HCT116 (cell line): Measurements from ENCODE around the gene PNRC1. TPM values are rescaled to one million over a fixed set of nuclear protein-coding genes. Genes with fewer than 3 reads are reported as not detected.

ENCODE experiments used
- ATAC-seq: fragments of 200-7000 bp; cut with Tn5 transposase; 2 replicates; pipeline ENCODE4 v1.9.1; 2020; ENCODE audit warnings: mild to moderate bottlenecking, moderate library complexity
- BruUV-seq: library from RNA; stranded (reverse); fragments of 400-500 nt; replicated peaks from 2 replicates; lab custom pipeline; 2021; lab: Mats Ljungman, UMichigan
- CTCF ChIA-PET: fragments of 300-600 bp; sonication (Branson Sonifier 250); formaldehyde crosslinking; loops from one replicate; lab custom pipeline; 2021; ENCODE audit warnings: antibody characterized with exemption; lab: Charles Lee
- POLR2A ChIA-PET: fragments of 300-600, 350-600 bp; sonication (Branson Sonifier 250); formaldehyde crosslinking; loops from one replicate; lab custom pipeline; 2021; ENCODE audit warnings: antibody characterized with exemption; lab: Charles Lee
- RAD21 ChIA-PET, 2 experiments: fragments of 300-600 bp; sonication (Branson Sonifier 250); formaldehyde crosslinking; loops; one replicate each; lab custom pipeline; 2023; ENCODE audit warnings: low total read pairs in 2 of 2; ENCODE audit not compliant: uncharacterized antibody in 2 of 2, unreplicated experiment in 2 of 2, low non-redundant PET in 1 of 2; lab: Charles Lee
- DNase-seq: peaks from one replicate; pipeline ENCODE4 v3.0.0-alpha.2; 2010; ENCODE audit warnings: low read depth, low spot score
- H2AFZ ChIP-seq: fragments of 200-600 bp; shearing (Covaris generic), sonication (generic); 2 replicates; pipeline ENCODE4 v1.6.1; 2017; ENCODE audit warnings: low read depth, mixed run types, mixed read lengths, antibody characterized with exemption, low read length; ENCODE audit not compliant: poor library complexity, severe bottlenecking
- H3K27ac ChIP-seq: 2 replicates; pipeline ENCODE4 v1.5.1; 2012; ENCODE audit warnings: low read depth, low read length
- H3K27me3 ChIP-seq: fragments of 200-600 bp; sonication (generic); 2 replicates; pipeline ENCODE4 v1.6.1; 2016; ENCODE audit warnings: mixed run types, low read length, mixed read lengths; ENCODE audit not compliant: insufficient read depth
- H3K36me3 ChIP-seq, 2 experiments: fragments of 200-500 bp in 1 of 2; fragments of 200-600 bp in 1 of 2; sonication (Bioruptor generic) in 1 of 2; sonication (generic) in 1 of 2; 2 replicates each; pipeline versions ENCODE4 v1.5.1 to v1.6.1; 2014 to 2016; ENCODE audit warnings: low read length in 2 of 2, inconsistent platforms in 1 of 2, mixed read lengths in 1 of 2, mixed run types in 1 of 2; ENCODE audit not compliant: insufficient read depth in 2 of 2, control insufficient read depth in 1 of 2
- H3K4me1 ChIP-seq, 2 experiments: fragments of 200-600 bp in 1 of 2; sonication (generic) in 1 of 2; 2 replicates each; pipeline versions ENCODE4 v1.5.1 to v1.6.1; 2012 to 2017; ENCODE audit warnings: low read length in 2 of 2, inconsistent platforms in 1 of 2, mild to moderate bottlenecking in 1 of 2, mixed read lengths in 1 of 2, mixed run types in 1 of 2, moderate library complexity in 1 of 2; ENCODE audit not compliant: insufficient read depth in 2 of 2, control insufficient read depth in 1 of 2
- H3K4me2 ChIP-seq: fragments of 200-600 bp; sonication (generic); 2 replicates; pipeline ENCODE4 v1.6.1; 2017; ENCODE audit warnings: mixed run types, low read length, mixed read lengths
- H3K4me3 ChIP-seq, 2 experiments: fragments of 200-600 bp in 1 of 2; sonication (generic) in 1 of 2; replicated peaks in 1 of 2; 2 replicates each; pipeline ENCODE4 v1.5.1; 2011 to 2016; ENCODE audit warnings: low read length in 2 of 2, control low read depth in 1 of 2, low read depth in 1 of 2, mild to moderate bottlenecking in 1 of 2, mixed read lengths in 1 of 2, mixed run types in 1 of 2
- H3K79me2 ChIP-seq: fragments of 200-600 bp; sonication (generic); 2 replicates; pipeline ENCODE4 v1.6.1; 2017; ENCODE audit warnings: mild to moderate bottlenecking, mixed run types, low read length, moderate library complexity, mixed read lengths; ENCODE audit not compliant: insufficient read depth
- H3K9ac ChIP-seq: fragments of 200-600 bp; sonication (generic); 2 replicates; pipeline ENCODE4 v1.6.1; 2016; ENCODE audit warnings: low read length, mixed read lengths
- H3K9me2 ChIP-seq: fragments of 200-600 bp; sonication (generic), shearing (Covaris generic); 2 replicates; pipeline ENCODE4 v1.6.1; 2017; ENCODE audit warnings: mixed run types, mild to moderate bottlenecking, moderate library complexity; ENCODE audit not compliant: insufficient read depth
- H3K9me3 ChIP-seq, 2 experiments: fragments of 200-500 bp in 1 of 2; fragments of 200-600 bp in 1 of 2; sonication (Bioruptor generic) in 1 of 2; sonication (generic) in 1 of 2; 2 replicates each; pipeline ENCODE4 v1.6.1; 2014 to 2017; ENCODE audit warnings: low read length in 2 of 2, mixed read lengths in 2 of 2, inconsistent platforms in 1 of 2, low read depth in 1 of 2, mild to moderate bottlenecking in 1 of 2, mixed run types in 1 of 2, moderate library complexity in 1 of 2; ENCODE audit not compliant: control insufficient read depth in 1 of 2, insufficient read depth in 1 of 2
- H4K20me1 ChIP-seq: fragments of 200-600 bp; sonication (generic), shearing (Covaris generic); 2 replicates; pipeline ENCODE4 v1.6.1; 2017; ENCODE audit warnings: mixed run types, mild to moderate bottlenecking, moderate library complexity; ENCODE audit not compliant: insufficient read depth
- EGR1 ChIP-seq: IDR thresholded peaks from 2 replicates; pipeline ENCODE4 v1.6.1; 2012; ENCODE audit warnings: low read depth
- EZH2phosphoT487 ChIP-seq: fragments of 200-600 bp; IDR thresholded peaks from 2 replicates; pipeline ENCODE4 v1.6.1; 2018; ENCODE audit warnings: antibody characterized with exemption, borderline replicate concordance
- JUND ChIP-seq: IDR thresholded peaks from 2 replicates; pipeline ENCODE4 v1.6.1; 2012
- POLR2A ChIP-seq: IDR thresholded peaks from 2 replicates; pipeline ENCODE4 v1.7.0; 2011; ENCODE audit warnings: borderline replicate concordance; ENCODE audit not compliant: insufficient read depth, insufficient read length; ENCODE audit errors: extremely low read depth
- POLR2AphosphoS5 ChIP-seq: IDR thresholded peaks from 2 replicates; pipeline ENCODE4 v1.6.1; 2011; ENCODE audit warnings: mild to moderate bottlenecking, low read depth, low read length, moderate library complexity
- RAD21 ChIP-seq: IDR thresholded peaks from 2 replicates; pipeline ENCODE4 v1.6.1; 2012; ENCODE audit warnings: low read depth, mild to moderate bottlenecking
- SIN3A ChIP-seq: IDR thresholded peaks from 2 replicates; pipeline ENCODE4 v1.6.1; 2012; ENCODE audit warnings: low read depth
- TCF7L2 ChIP-seq: IDR thresholded peaks from 2 replicates; pipeline ENCODE4 v1.7.0; 2011; ENCODE audit warnings: borderline replicate concordance, inconsistent platforms; ENCODE audit not compliant: insufficient read depth, insufficient read length; ENCODE audit errors: extremely low read depth
- ZFX ChIP-seq: fragments of 450-650 bp; IDR thresholded peaks from 2 replicates; pipeline ENCODE4 v1.6.1; 2017
- intact Hi-C: fragments of 100-400 bp; cut with micrococcal nuclease; formaldehyde crosslinking; loops from 2 replicates; pipeline ENCODE4 v1.10.0; 2022
- total RNA-seq: library from RNA; stranded (reverse); gene quantifications from one replicate; pipeline ENCODE4 v1.2.1, GENCODE V29; 2021; ENCODE audit not compliant: unreplicated experiment
- TF ChIP-seq, protein P1 (sequence below), 3 experiments: fragments of 200-600 bp in 1 of 3; sonication (generic) in 1 of 3; IDR thresholded peaks in 2 of 3; conservative IDR thresholded peaks in 1 of 3; 2 replicates each; pipeline ENCODE4 v1.5.1; 2012 to 2017; ENCODE audit warnings: low read depth in 2 of 3, low read length in 2 of 3, antibody characterized with exemption in 1 of 3, borderline replicate concordance in 1 of 3, control low read depth in 1 of 3, mild to moderate bottlenecking in 1 of 3, mixed read lengths in 1 of 3, mixed run types in 1 of 3, moderate library complexity in 1 of 3; ENCODE audit not compliant: insufficient read depth in 1 of 3
- TF ChIP-seq, protein P2 (sequence below): IDR thresholded peaks from 2 replicates; pipeline ENCODE4 v1.6.1; 2012
- TF ChIP-seq, protein P3 (sequence below): IDR thresholded peaks from 2 replicates; pipeline ENCODE4 v1.6.1; 2012; ENCODE audit warnings: low read depth

The PNRC1 gene
- total RNA-seq, 1 experiment from 2014 or later: 66.8 TPM

DNA sequence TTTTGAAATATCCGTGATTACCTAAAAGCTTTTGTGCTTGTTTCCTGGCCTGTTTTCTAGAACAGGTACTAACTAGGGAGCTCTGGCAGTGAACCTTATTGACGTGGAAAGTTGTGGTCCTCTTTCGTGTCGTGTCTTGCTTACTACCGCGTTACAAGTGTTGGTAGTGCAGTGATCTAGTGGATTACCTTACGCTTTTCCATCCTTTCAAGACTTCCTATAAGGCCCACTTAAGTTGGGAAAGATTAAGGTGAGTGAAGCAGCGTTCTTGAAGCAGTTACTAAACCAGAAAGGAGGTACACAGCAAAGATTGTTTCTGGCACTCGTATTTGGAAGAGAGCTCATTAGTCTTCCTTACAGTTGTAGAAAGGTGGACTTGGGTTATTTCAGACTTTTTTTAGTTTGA is 1.9 kb downstream of the PNRC1 start:
- ChIA-PET RAD21 (no interaction called here), CTCF (interaction anchor here (1.7 kb wide), 1 partner anchor 100 kb away, joined by 4 read pairs; no protein-coding TSS in a partner anchor), POLR2A (no interaction called here)
- H3K36me3 ChIP-seq: peaks cover 6 to 20% of the 10 kb centered on the region in 2 experiments; a peak in 3 of 4 replicates
- ATAC-seq (no peak), DNase-seq (no peak)
- no peak for TF ChIP-seq POLR2A
- no peak for TF ChIP-seq RAD21
- TF ChIP-seq SIN3A: no peak
- TF ChIP-seq TCF7L2: no peak
- TF ChIP-seq EZH2phosphoT487: no peak
- no peak for TF ChIP-seq EGR1
- H3K4me2 ChIP-seq: peak overlapping the region; percentile 89
- H3K9me3 ChIP-seq: no peaks in the 10 kb centered on the region
- intact Hi-C loops: no loop called here
- H3K9ac ChIP-seq: peak overlapping the region; percentile 81
- H3K27ac ChIP-seq: no peak overlapping the region
- peaks cover 20% of the 10 kb centered on the region for H3K79me2 ChIP-seq
- peaks cover 3 to 28% of the 10 kb centered on the region in 2 experiments; a peak in 3 of 4 replicates for H3K4me1 ChIP-seq
- H2AFZ ChIP-seq: no peak overlapping the region
- no TSS peak for BruUV-seq
- H3K9me2 ChIP-seq: no peaks in the 10 kb centered on the region
- H3K27me3 ChIP-seq: no peaks in the 10 kb centered on the region
- no peaks in the 10 kb centered on the region for H4K20me1 ChIP-seq
- H3K4me3 ChIP-seq: peak overlapping the region; percentile 76 to 89

DNA sequence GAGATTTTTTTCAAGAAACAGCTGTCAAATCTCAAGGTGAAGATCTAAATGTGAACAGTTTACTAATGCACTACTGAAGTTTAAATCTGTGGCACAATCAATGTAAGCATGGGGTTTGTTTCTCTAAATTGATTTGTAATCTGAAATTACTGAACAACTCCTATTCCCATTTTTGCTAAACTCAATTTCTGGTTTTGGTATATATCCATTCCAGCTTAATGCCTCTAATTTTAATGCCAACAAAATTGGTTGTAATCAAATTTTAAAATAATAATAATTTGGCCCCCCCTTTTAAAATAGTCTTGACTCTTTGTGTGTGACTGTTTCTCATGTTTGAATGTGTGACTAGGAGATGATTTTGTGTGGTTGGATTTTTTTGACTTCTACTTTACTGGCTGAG is 4.0 kb downstream of the PNRC1 start:
- Histone ChIP-seq H3K27ac (no peak overlapping the region), H3K9ac (no peak overlapping the region), H4K20me1 (no peaks in the 10 kb centered on the region), H3K27me3 (no peaks in the 10 kb centered on the region), H2AFZ (no peak overlapping the region), H3K79me2 (peaks cover 20% of the 10 kb centered on the region), H3K4me2 (0 out of 2 replicates have a peak overlapping the region, but pooled peaks have one; percentile 14), H3K9me3 (no peaks in the 10 kb centered on the region), H3K9me2 (no peaks in the 10 kb centered on the region), H3K4me1 (peaks cover 0 to 22% of the 10 kb centered on the region in 2 experiments; a peak in 2 of 4 replicates), H3K4me3 (no peak overlapping the region), H3K36me3 (peaks cover 6 to 20% of the 10 kb centered on the region in 2 experiments; a peak in 3 of 4 replicates)
- ATAC-seq (no peak), DNase-seq (no peak)
- intact Hi-C loops: no loop called here
- ChIA-PET RAD21 (no interaction called here), CTCF (interaction anchor here (1.1 kb wide), 1 partner anchor 102 kb away, joined by 4 read pairs; no protein-coding TSS in a partner anchor), POLR2A (interaction anchor here (1.0 kb wide), 1 partner anchor 59 kb away, joined by 3 read pairs; no protein-coding TSS in a partner anchor)
- BruUV-seq: no TSS peak
- TF ChIP-seq, protein P1, sequence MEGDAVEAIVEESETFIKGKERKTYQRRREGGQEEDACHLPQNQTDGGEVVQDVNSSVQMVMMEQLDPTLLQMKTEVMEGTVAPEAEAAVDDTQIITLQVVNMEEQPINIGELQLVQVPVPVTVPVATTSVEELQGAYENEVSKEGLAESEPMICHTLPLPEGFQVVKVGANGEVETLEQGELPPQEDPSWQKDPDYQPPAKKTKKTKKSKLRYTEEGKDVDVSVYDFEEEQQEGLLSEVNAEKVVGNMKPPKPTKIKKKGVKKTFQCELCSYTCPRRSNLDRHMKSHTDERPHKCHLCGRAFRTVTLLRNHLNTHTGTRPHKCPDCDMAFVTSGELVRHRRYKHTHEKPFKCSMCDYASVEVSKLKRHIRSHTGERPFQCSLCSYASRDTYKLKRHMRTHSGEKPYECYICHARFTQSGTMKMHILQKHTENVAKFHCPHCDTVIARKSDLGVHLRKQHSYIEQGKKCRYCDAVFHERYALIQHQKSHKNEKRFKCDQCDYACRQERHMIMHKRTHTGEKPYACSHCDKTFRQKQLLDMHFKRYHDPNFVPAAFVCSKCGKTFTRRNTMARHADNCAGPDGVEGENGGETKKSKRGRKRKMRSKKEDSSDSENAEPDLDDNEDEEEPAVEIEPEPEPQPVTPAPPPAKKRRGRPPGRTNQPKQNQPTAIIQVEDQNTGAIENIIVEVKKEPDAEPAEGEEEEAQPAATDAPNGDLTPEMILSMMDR (IDR thresholded peaks at IDR 0.05 in 2 of 3, conservative IDR thresholded peaks at IDR 0.05 in 1 of 3; ENCODE audit: borderline replicate concordance in 1 of 3, insufficient read depth in 1 of 3, low read depth in 2 of 3, low read length in 2 of 3): no peak
- TF ChIP-seq ZFX: no peak
- TF ChIP-seq, protein P2, sequence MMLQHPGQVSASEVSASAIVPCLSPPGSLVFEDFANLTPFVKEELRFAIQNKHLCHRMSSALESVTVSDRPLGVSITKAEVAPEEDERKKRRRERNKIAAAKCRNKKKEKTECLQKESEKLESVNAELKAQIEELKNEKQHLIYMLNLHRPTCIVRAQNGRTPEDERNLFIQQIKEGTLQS: no peak
- TF ChIP-seq, protein P3, sequence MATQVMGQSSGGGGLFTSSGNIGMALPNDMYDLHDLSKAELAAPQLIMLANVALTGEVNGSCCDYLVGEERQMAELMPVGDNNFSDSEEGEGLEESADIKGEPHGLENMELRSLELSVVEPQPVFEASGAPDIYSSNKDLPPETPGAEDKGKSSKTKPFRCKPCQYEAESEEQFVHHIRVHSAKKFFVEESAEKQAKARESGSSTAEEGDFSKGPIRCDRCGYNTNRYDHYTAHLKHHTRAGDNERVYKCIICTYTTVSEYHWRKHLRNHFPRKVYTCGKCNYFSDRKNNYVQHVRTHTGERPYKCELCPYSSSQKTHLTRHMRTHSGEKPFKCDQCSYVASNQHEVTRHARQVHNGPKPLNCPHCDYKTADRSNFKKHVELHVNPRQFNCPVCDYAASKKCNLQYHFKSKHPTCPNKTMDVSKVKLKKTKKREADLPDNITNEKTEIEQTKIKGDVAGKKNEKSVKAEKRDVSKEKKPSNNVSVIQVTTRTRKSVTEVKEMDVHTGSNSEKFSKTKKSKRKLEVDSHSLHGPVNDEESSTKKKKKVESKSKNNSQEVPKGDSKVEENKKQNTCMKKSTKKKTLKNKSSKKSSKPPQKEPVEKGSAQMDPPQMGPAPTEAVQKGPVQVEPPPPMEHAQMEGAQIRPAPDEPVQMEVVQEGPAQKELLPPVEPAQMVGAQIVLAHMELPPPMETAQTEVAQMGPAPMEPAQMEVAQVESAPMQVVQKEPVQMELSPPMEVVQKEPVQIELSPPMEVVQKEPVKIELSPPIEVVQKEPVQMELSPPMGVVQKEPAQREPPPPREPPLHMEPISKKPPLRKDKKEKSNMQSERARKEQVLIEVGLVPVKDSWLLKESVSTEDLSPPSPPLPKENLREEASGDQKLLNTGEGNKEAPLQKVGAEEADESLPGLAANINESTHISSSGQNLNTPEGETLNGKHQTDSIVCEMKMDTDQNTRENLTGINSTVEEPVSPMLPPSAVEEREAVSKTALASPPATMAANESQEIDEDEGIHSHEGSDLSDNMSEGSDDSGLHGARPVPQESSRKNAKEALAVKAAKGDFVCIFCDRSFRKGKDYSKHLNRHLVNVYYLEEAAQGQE: no peak
- TF ChIP-seq POLR2AphosphoS5: no peak
- TF ChIP-seq RAD21: no peak
- no peak for TF ChIP-seq JUND
